GM12873 (cell line): ENCODE data around the gene MYO18B.

Source experiments
- CTCF ChIP-seq: IDR thresholded peaks from 2 replicates; pipeline ENCODE4 v1.5.1; 2012; ENCODE audit warnings: low read depth, mild to moderate bottlenecking, moderate library complexity, low read length, control low read depth; ENCODE audit not compliant: insufficient read depth; ENCODE audit errors: missing control alignments

Gene MYO18B

GRCh38 chr22:25766418-25766817 lies 24.4 kb downstream of the MYO18B start:
- no peak for TF ChIP-seq CTCF

- no peak for TF ChIP-seq CTCF
These were observed 28.3 kb downstream of the MYO18B start for GRCh38 chr22:25770333-25770732.

GRCh38 chr22:25772288-25772687 lies 30.3 kb downstream of the MYO18B start:
- no peak for TF ChIP-seq CTCF

GRCh38 chr22:25774575-25775026 lies 32.6 kb downstream of the MYO18B start:
- peak; percentile 70 for TF ChIP-seq CTCF

- no peak for TF ChIP-seq CTCF
These were observed 33.5 kb downstream of the MYO18B start for GRCh38 chr22:25775531-25775930.

GRCh38 chr22:25777411-25777810 lies 35.4 kb downstream of the MYO18B start:
- TF ChIP-seq CTCF = no peak

- peak; percentile 41 for TF ChIP-seq CTCF
These were observed 35.9 kb downstream of the MYO18B start for GRCh38 chr22:25777870-25778269.

- no peak for TF ChIP-seq CTCF
These were observed 37.4 kb downstream of the MYO18B start for GRCh38 chr22:25779426-25779825.
